ENCODE results near the gene ABLIM2. TPM values are rescaled to one million over a fixed set of nuclear protein-coding genes. Genes with fewer than 3 reads are reported as not detected.

Gene ABLIM2
- polyA plus RNA-seq, 1 donor from 2014 or later, result 14.9 TPM

DNA sequence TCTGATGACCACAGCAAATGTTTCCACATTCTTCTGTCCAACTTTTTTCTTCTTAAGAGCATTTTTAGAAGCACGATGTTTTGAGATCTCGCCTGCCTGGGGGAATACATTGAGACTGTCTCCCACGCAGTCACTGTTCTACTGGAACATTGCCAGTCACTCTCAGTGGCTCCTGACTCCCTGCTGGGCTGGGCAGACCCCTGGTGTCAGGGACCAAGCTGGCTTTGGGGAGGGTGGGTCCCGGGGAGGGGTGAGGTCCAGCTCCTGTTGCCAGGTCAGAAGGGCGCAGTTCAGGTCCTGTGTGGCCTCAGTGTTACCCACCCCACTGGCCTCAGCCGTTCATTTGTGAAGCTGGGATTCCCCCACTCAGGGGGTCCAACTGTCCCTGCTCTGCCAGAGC, 18.9 kb upstream of the ABLIM2 start:
- H4K20me1 ChIP-seq (ENCODE audit: insufficient read depth), result no peaks in the 10 kb centered on the region
- H2AFZ ChIP-seq (ENCODE audit: low read depth, low read length), result no peak overlapping the region

DNA sequence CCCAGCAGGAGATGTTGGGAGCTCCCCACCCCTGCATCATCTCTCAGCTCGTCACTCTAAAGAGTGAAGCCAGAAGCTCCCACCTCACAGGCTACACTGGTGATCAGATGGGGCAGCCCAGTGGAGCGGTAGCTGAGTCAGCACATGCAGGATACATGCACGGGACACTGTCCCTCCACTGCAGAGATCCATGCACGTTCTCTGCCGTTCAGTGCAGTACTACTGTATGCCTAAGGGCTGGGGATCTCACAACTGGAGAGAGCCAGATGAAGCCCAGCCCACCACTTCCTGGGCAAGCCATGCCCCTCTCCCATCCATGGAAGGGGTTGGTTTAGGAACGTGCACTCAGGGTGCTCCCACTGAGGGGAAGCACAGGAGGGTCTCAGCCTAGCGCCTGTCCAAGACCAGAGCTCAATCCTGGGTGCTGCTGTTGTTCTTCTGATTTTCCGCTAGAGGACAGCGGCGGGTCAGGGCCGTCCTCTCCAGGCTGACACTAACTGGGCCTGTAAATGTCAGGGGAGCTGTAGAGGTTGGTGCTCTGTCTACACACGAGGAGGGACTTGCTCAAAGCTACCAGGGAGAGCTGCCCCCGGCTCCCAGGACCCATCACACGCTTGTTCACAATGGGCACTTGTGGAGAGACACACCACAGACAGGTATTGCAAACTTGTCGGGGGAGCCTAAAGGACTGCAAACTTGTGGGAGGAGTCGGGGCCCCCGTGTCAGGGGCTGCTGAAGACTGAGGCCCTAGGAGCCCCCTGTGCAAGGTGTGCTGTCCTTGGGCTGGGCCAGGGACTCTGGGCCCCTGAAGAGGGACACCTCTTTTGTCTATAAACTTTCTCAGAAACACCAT, 18.2 kb upstream of the ABLIM2 start:
- H3K4me3 ChIP-seq (ENCODE audit: low read length), result no peak overlapping the region
- no peaks in the 10 kb centered on the region for H3K9me3 ChIP-seq (ENCODE audit: low read length)
- TF ChIP-seq POLR2AphosphoS5 (IDR thresholded peaks at IDR 0.05) (no peak), SMC3 (conservative IDR thresholded peaks at IDR 0.05; ENCODE audit: poor library complexity) (peak; percentile 70), RAD21 (conservative IDR thresholded peaks at IDR 0.05) (peak; percentile 74), EP300 (conservative IDR thresholded peaks at IDR 0.05; ENCODE audit: poor library complexity, severe bottlenecking) (no peak), TAF1 (IDR thresholded peaks at IDR 0.05; ENCODE audit: low read depth) (no peak), MXI1 (conservative IDR thresholded peaks at IDR 0.05; ENCODE audit: poor library complexity, severe bottlenecking) (no peak), EZH2 (IDR thresholded peaks at IDR 0.05; ENCODE audit: borderline replicate concordance, insufficient read depth, low read length, poor library complexity, severe bottlenecking) (no peak)
- TF ChIP-seq, protein P1, sequence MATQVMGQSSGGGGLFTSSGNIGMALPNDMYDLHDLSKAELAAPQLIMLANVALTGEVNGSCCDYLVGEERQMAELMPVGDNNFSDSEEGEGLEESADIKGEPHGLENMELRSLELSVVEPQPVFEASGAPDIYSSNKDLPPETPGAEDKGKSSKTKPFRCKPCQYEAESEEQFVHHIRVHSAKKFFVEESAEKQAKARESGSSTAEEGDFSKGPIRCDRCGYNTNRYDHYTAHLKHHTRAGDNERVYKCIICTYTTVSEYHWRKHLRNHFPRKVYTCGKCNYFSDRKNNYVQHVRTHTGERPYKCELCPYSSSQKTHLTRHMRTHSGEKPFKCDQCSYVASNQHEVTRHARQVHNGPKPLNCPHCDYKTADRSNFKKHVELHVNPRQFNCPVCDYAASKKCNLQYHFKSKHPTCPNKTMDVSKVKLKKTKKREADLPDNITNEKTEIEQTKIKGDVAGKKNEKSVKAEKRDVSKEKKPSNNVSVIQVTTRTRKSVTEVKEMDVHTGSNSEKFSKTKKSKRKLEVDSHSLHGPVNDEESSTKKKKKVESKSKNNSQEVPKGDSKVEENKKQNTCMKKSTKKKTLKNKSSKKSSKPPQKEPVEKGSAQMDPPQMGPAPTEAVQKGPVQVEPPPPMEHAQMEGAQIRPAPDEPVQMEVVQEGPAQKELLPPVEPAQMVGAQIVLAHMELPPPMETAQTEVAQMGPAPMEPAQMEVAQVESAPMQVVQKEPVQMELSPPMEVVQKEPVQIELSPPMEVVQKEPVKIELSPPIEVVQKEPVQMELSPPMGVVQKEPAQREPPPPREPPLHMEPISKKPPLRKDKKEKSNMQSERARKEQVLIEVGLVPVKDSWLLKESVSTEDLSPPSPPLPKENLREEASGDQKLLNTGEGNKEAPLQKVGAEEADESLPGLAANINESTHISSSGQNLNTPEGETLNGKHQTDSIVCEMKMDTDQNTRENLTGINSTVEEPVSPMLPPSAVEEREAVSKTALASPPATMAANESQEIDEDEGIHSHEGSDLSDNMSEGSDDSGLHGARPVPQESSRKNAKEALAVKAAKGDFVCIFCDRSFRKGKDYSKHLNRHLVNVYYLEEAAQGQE (IDR thresholded peaks at IDR 0.05; ENCODE audit: borderline replicate concordance), result no peak
- TF ChIP-seq, protein P2, sequence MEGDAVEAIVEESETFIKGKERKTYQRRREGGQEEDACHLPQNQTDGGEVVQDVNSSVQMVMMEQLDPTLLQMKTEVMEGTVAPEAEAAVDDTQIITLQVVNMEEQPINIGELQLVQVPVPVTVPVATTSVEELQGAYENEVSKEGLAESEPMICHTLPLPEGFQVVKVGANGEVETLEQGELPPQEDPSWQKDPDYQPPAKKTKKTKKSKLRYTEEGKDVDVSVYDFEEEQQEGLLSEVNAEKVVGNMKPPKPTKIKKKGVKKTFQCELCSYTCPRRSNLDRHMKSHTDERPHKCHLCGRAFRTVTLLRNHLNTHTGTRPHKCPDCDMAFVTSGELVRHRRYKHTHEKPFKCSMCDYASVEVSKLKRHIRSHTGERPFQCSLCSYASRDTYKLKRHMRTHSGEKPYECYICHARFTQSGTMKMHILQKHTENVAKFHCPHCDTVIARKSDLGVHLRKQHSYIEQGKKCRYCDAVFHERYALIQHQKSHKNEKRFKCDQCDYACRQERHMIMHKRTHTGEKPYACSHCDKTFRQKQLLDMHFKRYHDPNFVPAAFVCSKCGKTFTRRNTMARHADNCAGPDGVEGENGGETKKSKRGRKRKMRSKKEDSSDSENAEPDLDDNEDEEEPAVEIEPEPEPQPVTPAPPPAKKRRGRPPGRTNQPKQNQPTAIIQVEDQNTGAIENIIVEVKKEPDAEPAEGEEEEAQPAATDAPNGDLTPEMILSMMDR (IDR thresholded peaks at IDR 0.05; ENCODE audit: poor library complexity, severe bottlenecking), result peak; percentile 75
- no peaks in the 10 kb centered on the region for H3K79me2 ChIP-seq (replicated peaks; ENCODE audit: insufficient read depth, low read length)
- H3K9ac ChIP-seq (ENCODE audit: low read length), result no peak overlapping the region
- no peak overlapping the region for H2AFZ ChIP-seq (ENCODE audit: low read depth, low read length)
- no peaks in the 10 kb centered on the region for H3K27me3 ChIP-seq (ENCODE audit: insufficient read depth, low read depth, low read length)
- H3F3A ChIP-seq (ENCODE audit: insufficient read depth, low read length, poor library complexity, severe bottlenecking), result no peaks in the 10 kb centered on the region
- no peaks in the 10 kb centered on the region for H3K36me3 ChIP-seq (ENCODE audit: insufficient read depth, low read length)
- no peak overlapping the region for H3K27ac ChIP-seq (ENCODE audit: low read length)
- H3K9me2 ChIP-seq (ENCODE audit: insufficient read depth, low read length), result no peaks in the 10 kb centered on the region
- H3K4me2 ChIP-seq (ENCODE audit: low read length), result no peak overlapping the region
- H4K20me1 ChIP-seq (ENCODE audit: insufficient read depth), result no peaks in the 10 kb centered on the region

More for the DNA sequence above, 18.9 kb upstream of the ABLIM2 start:
- H3K36me3 ChIP-seq (ENCODE audit: insufficient read depth, low read length), result no peaks in the 10 kb centered on the region
- H3K9me3 ChIP-seq (ENCODE audit: low read length), result no peaks in the 10 kb centered on the region
- H3K27me3 ChIP-seq (ENCODE audit: insufficient read depth, low read depth, low read length), result no peaks in the 10 kb centered on the region
- no peaks in the 10 kb centered on the region for H3K79me2 ChIP-seq (replicated peaks; ENCODE audit: insufficient read depth, low read length)
- no peak overlapping the region for H3K4me3 ChIP-seq (ENCODE audit: low read length)
- no peak overlapping the region for H3K27ac ChIP-seq (ENCODE audit: low read length)
- no peaks in the 10 kb centered on the region for H3F3A ChIP-seq (ENCODE audit: insufficient read depth, low read length, poor library complexity, severe bottlenecking)
- no peaks in the 10 kb centered on the region for H3K9me2 ChIP-seq (ENCODE audit: insufficient read depth, low read length)
- no peak overlapping the region for H3K4me2 ChIP-seq (ENCODE audit: low read length)
- no peak overlapping the region for H3K9ac ChIP-seq (ENCODE audit: low read length)
- TF ChIP-seq, protein P2 (IDR thresholded peaks at IDR 0.05; ENCODE audit: poor library complexity, severe bottlenecking), result no peak
- TF ChIP-seq POLR2AphosphoS5 (IDR thresholded peaks at IDR 0.05), result no peak
- TF ChIP-seq TAF1 (IDR thresholded peaks at IDR 0.05; ENCODE audit: low read depth), result no peak
- no peak for TF ChIP-seq EP300 (conservative IDR thresholded peaks at IDR 0.05; ENCODE audit: poor library complexity, severe bottlenecking)
- no peak for TF ChIP-seq SMC3 (conservative IDR thresholded peaks at IDR 0.05; ENCODE audit: poor library complexity)
- TF ChIP-seq, protein P1 (IDR thresholded peaks at IDR 0.05; ENCODE audit: borderline replicate concordance), result no peak
- TF ChIP-seq EZH2 (IDR thresholded peaks at IDR 0.05; ENCODE audit: borderline replicate concordance, insufficient read depth, low read length, poor library complexity, severe bottlenecking), result no peak
- TF ChIP-seq MXI1 (conservative IDR thresholded peaks at IDR 0.05; ENCODE audit: poor library complexity, severe bottlenecking), result no peak
- TF ChIP-seq RAD21 (conservative IDR thresholded peaks at IDR 0.05), result no peak

All from neural cell (in vitro differentiated cells).